CD4-positive, alpha-beta T cell treated with Interleukin-1 beta for 1 hour (primary cell): Measurements from ENCODE around the gene GPR173.

Source experiments
- DNase-seq, 2 donors: peaks; one replicate each; pipeline ENCODE4 v3.0.0-alpha.2; 2020 to 2022

GPR173 gene

GRCh38 chrX:53048169-53049126 lies at the start of gene GPR173:
GPR173 (plus strand) TSS chrX:53048789; CDS start chrX:53076622, 27,833 bp downstream.
- no peak for DNase-seq

GRCh38 chrX:53000447-53001135 lies 48.0 kb upstream of the GPR173 start:
- DNase-seq = no peak

GRCh38 chrX:53001958-53002357 lies 46.6 kb upstream of the GPR173 start:
- no peak for DNase-seq

- no peak for DNase-seq
These were observed 45.5 kb upstream of the GPR173 start for GRCh38 chrX:53003111-53003510.

- no peak for DNase-seq
These were observed 44.6 kb upstream of the GPR173 start for GRCh38 chrX:53004038-53004437.

GRCh38 chrX:53004811-53005210 lies 43.8 kb upstream of the GPR173 start:
- DNase-seq = no peak

GRCh38 chrX:53005327-53005726 lies 43.3 kb upstream of the GPR173 start:
- DNase-seq = no peak

GRCh38 chrX:53009032-53009431 lies 39.6 kb upstream of the GPR173 start:
- no peak for DNase-seq

- no peak for DNase-seq
These were observed 35.3 kb upstream of the GPR173 start for GRCh38 chrX:53013291-53013690.

- DNase-seq = no peak
These were observed 30.0 kb upstream of the GPR173 start for GRCh38 chrX:53018627-53019026.

GRCh38 chrX:53022381-53022780 lies 26.2 kb upstream of the GPR173 start:
- no peak for DNase-seq

- no peak for DNase-seq
These were observed 19.9 kb upstream of the GPR173 start for GRCh38 chrX:53028678-53029077.

- DNase-seq = no peak
These were observed 17.2 kb upstream of the GPR173 start for GRCh38 chrX:53031380-53031779.

- DNase-seq = no peak
These were observed 12.4 kb upstream of the GPR173 start for GRCh38 chrX:53036149-53036548.

GRCh38 chrX:53039236-53039635 lies 9.4 kb upstream of the GPR173 start:
- no peak for DNase-seq

- no peak for DNase-seq
These were observed 3.6 kb upstream of the GPR173 start for GRCh38 chrX:53044995-53045394.

- no peak for DNase-seq
These were observed 1.4 kb upstream of the GPR173 start for GRCh38 chrX:53047228-53047627.

GRCh38 chrX:53049127-53049517 lies 533 bp downstream of the GPR173 start:
- DNase-seq = no peak

GRCh38 chrX:53050841-53051240 lies 2.3 kb downstream of the GPR173 start:
- no peak for DNase-seq

- no peak for DNase-seq
These were observed 6.8 kb downstream of the GPR173 start for GRCh38 chrX:53055244-53055849.

GRCh38 chrX:53056292-53056691 lies 7.7 kb downstream of the GPR173 start:
- no peak for DNase-seq

GRCh38 chrX:53065104-53065503 lies 16.5 kb downstream of the GPR173 start:
- DNase-seq = no peak

- DNase-seq = no peak
These were observed 22.5 kb downstream of the GPR173 start for GRCh38 chrX:53071064-53071463.
